HepG2 (cell line): Measurements from ENCODE around the gene POLR1E. TPM values are rescaled to one million over a fixed set of nuclear protein-coding genes. Genes with fewer than 3 reads are reported as not detected.

Experiments
- ATAC-seq: fragments of 200-7000 bp; cut with Tn5 transposase; 3 replicates; pipeline ENCODE4 v1.9.1; 2020; ENCODE audit warnings: mild to moderate bottlenecking, moderate library complexity
- BruUV-seq: library from RNA; stranded (reverse); fragments of 400-500 nt; replicated peaks from 2 replicates; lab custom pipeline; 2021; lab: Mats Ljungman, UMichigan
- CTCF ChIA-PET: fragments of 300-600 bp; formaldehyde crosslinking; extraction: SDS; loops from one replicate; lab custom pipeline; 2021; ENCODE audit warnings: low total read pairs, inconsistent platforms, low intra/inter-chr PET ratio; lab: Yijun Ruan, JAX
- POLR2A ChIA-PET: fragments of 350-600 bp; sonication (Branson Sonifier 250); formaldehyde crosslinking; loops from one replicate; lab custom pipeline; 2020; ENCODE audit warnings: antibody characterized with exemption, inconsistent platforms; lab: Yijun Ruan, JAX
- DNase-seq: peaks from one replicate; pipeline ENCODE4 v3.0.0-alpha.2; 2015; ENCODE audit warnings: low spot score
- FAIRE-seq: peaks from 3 replicates; lab custom pipeline; 2011; peaks lifted over from hg19 to GRCh38; lab: Jason Lieb, UNC
- H2AFZ ChIP-seq: one replicate; pipeline ENCODE4 v1.6.1; 2011; ENCODE audit warnings: low read length, inconsistent platforms
- H3K27ac ChIP-seq: fragments of 300-600 bp; 3 replicates; pipeline ENCODE4 v1.8.0; 2011; ENCODE audit warnings: mixed run types, mild to moderate bottlenecking, mixed read lengths, low read length, inconsistent platforms; ENCODE audit not compliant: insufficient read depth; ENCODE audit errors: extremely low read length
- H3K27me3 ChIP-seq, 2 experiments: fragments of 200-600 bp in 1 of 2; 2 replicates in 1 of 2; 3 replicates in 1 of 2; pipeline versions ENCODE4 v1.6.0 to v1.8.0; 2011; ENCODE audit warnings: low read length in 2 of 2, mild to moderate bottlenecking in 2 of 2, moderate library complexity in 2 of 2, inconsistent platforms in 1 of 2; ENCODE audit not compliant: insufficient read depth in 2 of 2, control insufficient read depth in 1 of 2
- H3K36me3 ChIP-seq, 2 experiments: fragments of 200-600 bp in 1 of 2; replicated peaks in 1 of 2; 2 replicates in 1 of 2; 3 replicates in 1 of 2; pipeline versions ENCODE4 v1.5.1 to v1.8.0; 2011; ENCODE audit warnings: low read length in 2 of 2, inconsistent platforms in 1 of 2; ENCODE audit not compliant: insufficient read depth in 2 of 2, control insufficient read depth in 1 of 2
- H3K4me1 ChIP-seq: 2 replicates; pipeline ENCODE4 v1.5.1; 2012; ENCODE audit warnings: low read length, inconsistent platforms; ENCODE audit not compliant: insufficient read depth
- H3K4me2 ChIP-seq: 2 replicates; pipeline ENCODE4 v1.6.0; 2011; ENCODE audit warnings: low read depth, low read length, inconsistent platforms
- H3K4me3 ChIP-seq, 3 experiments: fragments of 200-600 bp in 1 of 3; sonication (generic), shearing (Covaris generic) in 1 of 3; replicated peaks in 1 of 3; 2 replicates each; pipeline ENCODE4 v1.5.1; 2011 to 2016; ENCODE audit warnings: low read length in 3 of 3, inconsistent platforms in 2 of 3, low read depth in 2 of 3, mild to moderate bottlenecking in 2 of 3, control low read depth in 1 of 3, mixed read lengths in 1 of 3; ENCODE audit not compliant: insufficient read depth in 1 of 3
- H3K79me2 ChIP-seq: one replicate; pipeline ENCODE4 v1.6.1; 2011; ENCODE audit warnings: low read length, inconsistent platforms; ENCODE audit not compliant: insufficient read depth
- H3K9ac ChIP-seq: 2 replicates; pipeline ENCODE4 v1.6.0; 2011; ENCODE audit warnings: mild to moderate bottlenecking, low read depth, low read length, inconsistent platforms; ENCODE audit not compliant: insufficient read depth
- H3K9me3 ChIP-seq: 2 replicates; pipeline ENCODE4 v1.5.1; 2012; ENCODE audit warnings: mild to moderate bottlenecking, low read length
- H4K20me1 ChIP-seq: 2 replicates; pipeline ENCODE4 v1.6.0; 2011; ENCODE audit warnings: inconsistent platforms, mild to moderate bottlenecking, low read length, moderate library complexity; ENCODE audit not compliant: insufficient read depth
- ELF3 ChIP-seq: IDR thresholded peaks from 2 replicates; pipeline ENCODE4 v1.6.1; 2016; ENCODE audit warnings: missing genetic modification reagents, missing compliant biosample characterization
- GPN1 ChIP-seq: sonication (generic); formaldehyde crosslinking; IDR thresholded peaks from 2 replicates; pipeline ENCODE4 v1.5.1; 2020; ENCODE audit warnings: missing genetic modification reagents, borderline replicate concordance
- IKZF1 ChIP-seq: fragments of 450-650 bp; IDR thresholded peaks from 2 replicates; pipeline ENCODE4 v1.7.1; 2016
- JUNB ChIP-seq: sonication (generic); formaldehyde crosslinking; IDR thresholded peaks from 2 replicates; pipeline ENCODE4 v1.8.0; 2022; ENCODE audit warnings: missing genetic modification reagents, mild to moderate bottlenecking, borderline replicate concordance
- KDM4B ChIP-seq: sonication (generic); formaldehyde crosslinking; IDR thresholded peaks from 2 replicates; pipeline ENCODE4 v1.4.0; 2020; ENCODE audit warnings: missing genetic modification reagents
- RBM22 ChIP-seq: fragments of 200-400 bp; formaldehyde crosslinking; optimal IDR thresholded peaks from 2 replicates; pipeline ENCODE3; 2017; ENCODE audit warnings: mild to moderate bottlenecking, low read length, moderate library complexity
- SNAI1 ChIP-seq: sonication (generic); formaldehyde crosslinking; IDR thresholded peaks from 2 replicates; pipeline ENCODE4 v1.5.0; 2020; ENCODE audit warnings: mild to moderate bottlenecking, missing genetic modification reagents, borderline replicate concordance
- YEATS2 ChIP-seq: sonication (generic); formaldehyde crosslinking; IDR thresholded peaks from 2 replicates; pipeline ENCODE4 v1.4.0; 2020; ENCODE audit warnings: missing genetic modification reagents, borderline replicate concordance
- ZBTB3 ChIP-seq: sonication (generic); formaldehyde crosslinking; IDR thresholded peaks from 2 replicates; pipeline ENCODE4 v1.4.0; 2020; ENCODE audit warnings: low read depth, mild to moderate bottlenecking, moderate library complexity, missing genetic modification reagents, borderline replicate concordance
- ZBTB8A ChIP-seq: sonication (generic); formaldehyde crosslinking; IDR thresholded peaks from 2 replicates; pipeline ENCODE4 v1.4.0; 2020; ENCODE audit warnings: mild to moderate bottlenecking, low read depth, missing genetic modification reagents, borderline replicate concordance
- ZNF30 ChIP-seq: sonication (generic); formaldehyde crosslinking; IDR thresholded peaks from 2 replicates; pipeline ENCODE4 v1.5.0; 2020; ENCODE audit warnings: mild to moderate bottlenecking, missing genetic modification reagents
- ZNF337 ChIP-seq: sonication (generic); formaldehyde crosslinking; IDR thresholded peaks from 2 replicates; pipeline ENCODE4 v1.5.1; 2020; ENCODE audit warnings: missing genetic modification reagents, low read depth, mild to moderate bottlenecking, borderline replicate concordance
- ZNF543 ChIP-seq: sonication (generic); formaldehyde crosslinking; IDR thresholded peaks from 2 replicates; pipeline ENCODE4 v1.4.0; 2020; ENCODE audit warnings: mild to moderate bottlenecking, missing genetic modification reagents
- ZNF710 ChIP-seq: sonication (generic); formaldehyde crosslinking; IDR thresholded peaks from 2 replicates; pipeline ENCODE4 v1.5.0; 2020; ENCODE audit warnings: mild to moderate bottlenecking, missing genetic modification reagents, borderline replicate concordance
- whole genome bisulfite sequencing: methylation state at CpG from one replicate; pipeline ENCODE4 v1.1.6; 2017; ENCODE audit warnings: low lambda C conversion rate; 5-methylcytosine and 5-hydroxymethylcytosine counted together
- in situ Hi-C: cut with HindIII; loops from 2 replicates; pipeline ENCODE4 v1.10.0; 2017; ENCODE audit warnings: low pct_unique_long_range_greater_than_20kb; ENCODE audit not compliant: extremely low pct_ligation_motif_present
- intact Hi-C: fragments of 100-400 bp; cut with micrococcal nuclease; formaldehyde crosslinking; loops from one replicate; pipeline ENCODE4 v1.10.0; 2022; ENCODE audit not compliant: unreplicated experiment
- polyA plus RNA-seq, 8 experiments: library from polyadenylated mRNA; depleted of rRNA in 3 of 8; stranded (reverse) in 7 of 8; unstranded in 1 of 8; fragments of >200 nt; fragmentation: Illumina TruSeq in 4 of 8; extraction: Trizol in 4 of 8; gene quantifications; 2 replicates each; pipeline versions ENCODE4 v1.2.1 to v1.2.3, GENCODE V29; 2011 to 2016; ENCODE audit warnings: low read depth in 4 of 8, missing spikeins in 1 of 8, mixed read lengths in 1 of 8; ENCODE audit not compliant: insufficient read depth in 1 of 8
- total RNA-seq, 5 experiments: library from RNA; depleted of rRNA; stranded (reverse); fragments of >200 nt; fragmentation: Illumina TruSeq; extraction: Trizol; gene quantifications; 2 replicates each; pipeline ENCODE4 v1.2.3, GENCODE V29; 2016; ENCODE audit warnings: low read depth in 1 of 5

POLR1E gene
- total and polyA plus RNA-seq, 2 of the 13 experiments (the other 11 are each of a cell fraction or from before 2014, with no cell fraction given): 23.0 to 37.8 TPM

DNA sequence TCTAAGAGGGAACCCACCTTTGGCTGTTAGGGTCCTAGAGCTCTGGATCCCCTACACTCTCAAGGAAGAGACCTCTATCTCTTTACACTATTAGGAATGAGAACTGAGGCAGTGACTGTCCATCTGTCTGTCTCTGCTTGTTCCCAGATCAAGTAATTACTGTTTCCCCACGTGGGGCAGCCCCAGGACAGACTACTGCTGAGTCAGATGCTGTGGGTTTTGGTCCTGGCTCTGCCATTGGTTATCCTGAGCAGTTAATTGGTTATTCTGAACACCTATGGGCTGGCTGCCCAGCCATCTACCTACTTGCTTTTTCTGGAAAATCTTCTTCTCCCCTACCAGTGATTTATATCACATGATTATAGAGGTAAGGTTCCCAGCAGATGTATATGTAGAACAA, 57.1 kb downstream of the POLR1E start (continued):
- no peak for TF ChIP-seq ZBTB3 (CRISPR knock-in tag)
- TF ChIP-seq ZNF543 (CRISPR knock-in tag): no peak
- no peak for TF ChIP-seq IKZF1
- TF ChIP-seq ZNF337 (CRISPR knock-in tag): no peak
- TF ChIP-seq ZNF30 (CRISPR knock-in tag): no peak
- no peak for TF ChIP-seq ZBTB8A (CRISPR knock-in tag)
- no peak for TF ChIP-seq YEATS2
- TF ChIP-seq ELF3: no peak

GRCh38 chr9:37543468-37543867, 57.7 kb downstream of the POLR1E start:
- H3K4me1 ChIP-seq: no peaks in the 10 kb centered on the region
- POLR2A ChIA-PET: no interaction called here
- H4K20me1 ChIP-seq: no peaks in the 10 kb centered on the region
- ATAC-seq: no peak
- BruUV-seq: no TSS peak
- no peak overlapping the region for H3K9ac ChIP-seq
- TF ChIP-seq ZNF710 (no peak), JUNB (CRISPR knock-in tag) (no peak), KDM4B (CRISPR knock-in tag) (no peak), RBM22 (no peak), SNAI1 (no peak), GPN1 (CRISPR knock-in tag) (no peak)
- TF ChIP-seq, all 625 proteins: peak for 0
- Histone ChIP-seq H3K4me3 (no peak overlapping the region), H3K27ac (no peak overlapping the region), H3K36me3 (no peaks in the 10 kb centered on the region; a peak in 1 of 5 replicates), H3K4me2 (no peak overlapping the region), H3K9me3 (no peaks in the 10 kb centered on the region), H3K27me3 (no peaks in the 10 kb centered on the region), H3K79me2 (no peaks in the 10 kb centered on the region), H2AFZ (no peak overlapping the region)
- 80% methylated on average over 1 of the region's 1 CpG for WGBS
- in situ Hi-C loops: no loop called here
- DNase-seq (no peak), FAIRE-seq (no peak)
- CTCF ChIA-PET: no interaction called here
- intact Hi-C loops: no loop called here
